GM10847 (cell line): Measurements from ENCODE around the gene GRID1.

Experiments used
- POLR2A ChIP-seq: IDR thresholded peaks from 2 replicates; pipeline ENCODE4 v1.6.1; 2011; ENCODE audit not compliant: insufficient read length; ENCODE audit errors: extremely low read depth

Gene GRID1

GRCh38 chr10:86294346-86295265, 72.0 kb downstream of the GRID1 start:
- TF ChIP-seq POLR2A = no peak

DNA sequence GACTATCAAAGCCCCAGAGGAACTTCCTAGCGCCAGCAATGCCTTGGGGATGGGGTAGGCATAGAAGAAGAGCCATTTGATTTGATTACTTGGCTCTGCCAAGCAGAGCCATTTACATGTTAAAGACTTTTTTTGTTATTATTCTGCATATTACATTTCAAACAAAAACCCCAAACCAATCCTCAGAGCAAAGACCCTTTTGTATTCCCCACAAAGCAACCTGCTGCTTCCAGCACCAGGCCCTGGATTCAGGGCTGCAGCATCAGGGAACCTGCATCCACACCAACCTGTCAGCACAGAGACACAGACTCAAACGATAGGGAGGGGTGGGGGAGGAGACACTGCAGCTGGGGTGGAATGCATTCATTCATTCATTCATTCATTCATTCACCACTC, 73.2 kb downstream of the GRID1 start:
- no peak for TF ChIP-seq POLR2A

- TF ChIP-seq POLR2A = no peak
Observed at GRCh38 chr10:86292462-86293395, 73.9 kb downstream of the GRID1 start.

DNA sequence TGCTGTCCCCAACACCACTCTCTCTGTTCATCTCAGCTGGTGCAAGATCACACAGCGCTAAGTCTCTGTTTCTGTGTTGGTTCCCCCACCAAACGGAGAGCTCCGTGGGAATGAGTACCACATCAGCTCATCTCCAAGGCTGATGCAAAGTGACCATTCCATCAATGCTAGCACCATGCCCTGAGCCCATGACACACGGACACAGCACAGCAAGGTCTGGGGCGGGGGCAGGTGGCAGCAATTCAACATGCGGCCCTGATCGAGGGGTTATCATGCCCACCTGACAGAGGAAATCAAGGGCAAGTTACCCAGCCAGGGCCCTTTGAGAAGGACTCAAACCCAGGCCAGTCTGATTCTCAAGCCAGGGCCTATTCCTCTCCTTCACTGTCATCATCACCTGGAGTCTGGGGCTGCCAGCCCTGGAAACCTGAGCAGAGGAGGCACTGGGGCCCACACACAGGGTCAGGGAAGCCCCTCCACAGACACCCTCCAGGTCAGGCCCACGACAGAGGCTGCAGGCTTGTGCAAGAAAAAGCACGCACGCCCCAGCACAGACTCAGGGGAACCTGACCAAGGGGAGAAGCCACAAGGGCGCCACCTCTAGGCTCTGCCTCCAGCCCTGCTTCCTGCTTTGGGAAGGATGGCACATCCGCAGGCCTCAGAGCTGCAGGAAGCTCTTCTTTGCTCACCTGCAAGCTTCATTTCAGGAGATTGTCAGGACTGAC, 74.8 kb downstream of the GRID1 start:
- no peak for TF ChIP-seq POLR2A

GRCh38 chr10:86290933-86291615, 75.5 kb downstream of the GRID1 start:
- no peak for TF ChIP-seq POLR2A

GRCh38 chr10:86289577-86289868, 77.1 kb downstream of the GRID1 start:
- TF ChIP-seq POLR2A = no peak

DNA sequence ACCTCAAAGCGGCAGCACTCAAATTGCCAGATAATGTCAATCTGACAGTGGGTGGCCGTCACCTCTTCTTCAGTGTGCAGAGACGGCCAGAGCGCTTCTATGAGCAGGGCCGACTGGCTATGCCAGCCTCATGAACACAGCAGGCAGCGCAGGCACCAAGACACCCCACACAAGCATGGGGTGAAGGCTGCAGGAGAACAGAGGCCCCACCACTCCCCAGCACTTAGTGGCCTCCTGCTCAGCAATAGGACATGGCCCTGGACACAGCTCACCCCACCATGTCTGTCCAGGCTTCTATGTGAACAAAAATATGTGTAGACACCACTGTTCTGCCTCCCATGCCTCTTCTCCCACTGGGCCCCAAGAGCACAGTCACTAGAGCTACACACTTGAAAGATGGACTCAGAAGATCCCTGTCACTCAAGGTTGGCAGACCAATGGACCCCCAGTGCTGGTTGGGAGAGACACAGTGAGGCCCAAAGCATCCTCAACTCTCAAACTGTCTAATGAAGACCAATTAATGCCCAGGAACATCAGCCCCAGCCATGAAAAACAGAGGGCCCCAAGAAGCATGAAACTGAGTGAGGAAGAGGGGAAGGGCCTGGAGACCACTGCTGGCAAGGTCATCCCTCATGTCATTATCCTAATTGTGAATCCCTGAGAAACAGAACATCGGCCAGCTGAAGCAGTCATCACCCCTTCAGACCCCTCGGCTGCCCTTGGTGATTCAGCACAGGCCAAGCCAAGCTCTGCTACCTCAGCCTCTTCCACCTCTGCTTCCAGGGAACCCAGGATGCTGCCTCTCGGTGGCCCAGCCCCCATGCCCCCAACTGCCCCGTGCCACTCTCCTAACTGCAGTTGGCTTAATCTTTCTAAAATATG, 77.7 kb downstream of the GRID1 start:
- no peak for TF ChIP-seq POLR2A

GRCh38 chr10:86287966-86288579, 78.5 kb downstream of the GRID1 start:
- TF ChIP-seq POLR2A = no peak

DNA sequence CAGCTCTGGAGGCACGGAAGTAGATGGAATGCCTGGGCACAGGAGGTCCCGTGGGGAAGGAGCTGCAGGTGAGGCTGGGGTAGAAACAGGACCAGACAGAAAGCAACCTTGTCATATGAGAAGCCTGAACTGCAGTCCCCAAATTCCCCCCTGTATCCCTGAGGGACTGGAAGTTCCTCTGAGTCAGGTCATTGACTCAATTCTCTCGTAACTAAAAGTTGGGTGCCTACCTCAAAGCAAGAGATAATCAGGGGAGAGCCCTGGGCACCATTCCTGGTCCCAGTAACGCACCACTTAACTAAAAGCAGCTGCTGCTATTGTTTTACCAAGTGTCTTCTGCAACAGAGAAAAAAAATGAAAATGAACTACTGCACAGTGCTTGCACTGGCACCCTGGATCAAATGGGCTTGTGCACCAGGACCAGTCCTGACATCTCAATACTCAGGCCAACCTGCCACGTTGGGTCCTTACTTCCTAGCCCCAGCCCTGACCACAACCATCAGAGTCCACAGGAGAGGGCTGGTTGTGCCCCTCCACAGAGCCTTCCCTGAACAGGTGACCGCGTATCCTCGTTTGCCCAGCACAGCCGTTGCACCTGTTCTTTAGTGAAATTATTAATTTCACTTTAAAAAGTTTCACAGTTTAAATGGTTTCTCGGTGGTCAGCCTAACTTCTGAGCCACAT, 79.3 kb downstream of the GRID1 start:
- TF ChIP-seq POLR2A = no peak

GRCh38 chr10:86286236-86287109, 80.1 kb downstream of the GRID1 start:
- TF ChIP-seq POLR2A = no peak

- TF ChIP-seq POLR2A = no peak
Observed at GRCh38 chr10:86285136-86285790, 81.3 kb downstream of the GRID1 start.
